Right cardiac atrium (tissue), 5 donors: ENCODE results near the gene LRRC14B. TPM values are rescaled to one million over a fixed set of nuclear protein-coding genes. Genes with fewer than 3 reads are reported as not detected.
"Not testable (repeated sequence)": the region's sequence is repeated elsewhere in the genome, so short reads cannot be mapped to it uniquely, and the experiment has no call there.

ENCODE experiments used
- ATAC-seq, 2 donors: fragments of 200-7000 bp; cut with Tn5 transposase; one replicate each; pipeline versions ENCODE4 v1.8.0 to v1.9.1; 2020; ENCODE audit warnings: moderate library complexity in 2 of 2, mild to moderate bottlenecking in 1 of 2
- DNase-seq, 3 donors: peaks; one replicate each; pipeline ENCODE4 v3.0.0-alpha.2; 2020
- H3K27ac ChIP-seq: one replicate; pipeline ENCODE4 v1.5.1; 2013; ENCODE audit warnings: mild to moderate bottlenecking, low read length, control low read depth, moderate library complexity
- H3K27me3 ChIP-seq: one replicate; pipeline ENCODE4 v1.6.1; 2013; ENCODE audit not compliant: control insufficient read depth, insufficient read depth
- H3K4me1 ChIP-seq: one replicate; pipeline ENCODE4 v1.6.1; 2013; ENCODE audit warnings: low read length; ENCODE audit not compliant: control insufficient read depth, insufficient read depth
- H3K4me3 ChIP-seq: one replicate; pipeline ENCODE4 v1.5.1; 2013; ENCODE audit warnings: low read length, control low read depth
- H3K9me3 ChIP-seq: one replicate; pipeline ENCODE4 v1.6.1; 2013; ENCODE audit warnings: low read length; ENCODE audit not compliant: control insufficient read depth
- WGBS: extraction: QIAGEN DNeasy Blood & Tissue Kit; methylation state at CpG from one replicate; pipeline ENCODE4 v1.1.7; 2013; 5-methylcytosine and 5-hydroxymethylcytosine counted together
- intact Hi-C, 4 donors: fragments of 100-400 bp; cut with DNase I; formaldehyde crosslinking; loops; one replicate each; pipeline versions ENCODE4 v1.11.0 to v1.14.0; 2022 to 2023
- polyA plus RNA-seq: library from polyadenylated mRNA; stranded (reverse); fragments of 200-250 nt; gene quantifications from one replicate; pipeline ENCODE4 v1.2.3, GENCODE V29; 2013
- total RNA-seq, 4 donors: library from RNA; stranded (reverse); fragmentation: NEBNext Ultra II Directional; extraction: Animal tissue kit (Norgen Biotek cat#: 25700); gene quantifications; one replicate each; pipeline ENCODE4 v1.2.1, GENCODE V29; 2021
- donor health status: healthy with polysubstance abuse.
- donor health status: DM: no; HTN: yes; CAD: no.
- donor health status: DM: no; HTN: no; CAD: no.
- donor health status: DM: no; HTN: yes; CAD: no; lungs with severe emphysema.
- donor health status: DM: yes; HTN: yes; CAD: no.

Gene LRRC14B
- total and polyA plus RNA-seq, 5 donors = 6.3 to 51.1 (median 38.1) TPM

DNA sequence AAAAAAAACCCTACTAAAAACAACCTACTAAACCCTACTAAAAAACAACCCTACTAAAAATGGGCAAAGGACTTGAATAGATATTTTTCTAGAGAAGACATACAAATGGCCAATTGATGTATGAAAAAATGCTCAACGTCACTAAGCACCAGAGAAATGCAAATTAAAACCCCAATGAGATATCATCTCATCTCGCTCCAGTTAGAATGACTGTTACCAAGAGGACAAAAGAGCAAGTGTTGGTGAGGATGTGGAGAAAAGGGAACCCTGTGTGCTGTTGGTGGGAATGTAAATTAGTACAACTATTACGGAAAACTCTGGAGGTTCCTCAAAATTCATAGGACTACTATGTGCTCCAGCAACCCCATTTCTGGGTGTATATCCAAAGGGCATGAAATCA, 37.6 kb downstream of the LRRC14B start:
- Histone ChIP-seq H3K27ac (no peak overlapping the region), H3K27me3 (no peaks in the 10 kb centered on the region), H3K4me1 (no peaks in the 10 kb centered on the region), H3K9me3 (no peaks in the 10 kb centered on the region), H3K4me3 (no peak overlapping the region)
- no peak for DNase-seq
- 88% methylated on average over 3 of the region's 3 CpGs for WGBS
- no peak for ATAC-seq
- intact Hi-C loops = no loop called here

DNA sequence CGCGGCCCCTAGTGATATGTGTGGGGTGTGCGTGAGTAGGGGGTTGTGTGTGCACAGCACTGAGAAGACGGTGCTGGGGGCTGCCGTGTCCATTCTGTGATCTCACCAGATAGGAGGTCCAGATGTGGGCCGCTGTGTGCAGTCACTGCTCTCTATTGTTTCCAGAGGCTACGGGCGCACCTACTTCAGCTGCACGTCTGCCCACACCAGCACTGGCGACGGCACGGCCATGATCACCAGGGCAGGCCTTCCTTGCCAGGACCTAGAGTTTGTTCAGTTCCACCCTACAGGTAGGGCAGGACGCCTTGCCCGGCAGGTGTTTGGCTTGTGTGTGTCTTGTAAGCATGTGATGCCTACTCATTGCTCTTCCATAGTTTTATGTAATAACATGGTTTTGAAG, 39.4 kb downstream of the LRRC14B start:
- intact Hi-C loops = no loop called here
- ATAC-seq (peak in 1 of 2 donors; percentile 33), DNase-seq (no peak)
- H3K27ac ChIP-seq = no peak overlapping the region
- H3K27me3 ChIP-seq = no peaks in the 10 kb centered on the region
- no peaks in the 10 kb centered on the region for H3K9me3 ChIP-seq
- WGBS = 95% methylated on average over 14 of the region's 14 CpGs
- H3K4me3 ChIP-seq = no peak overlapping the region
- no peaks in the 10 kb centered on the region for H3K4me1 ChIP-seq

DNA sequence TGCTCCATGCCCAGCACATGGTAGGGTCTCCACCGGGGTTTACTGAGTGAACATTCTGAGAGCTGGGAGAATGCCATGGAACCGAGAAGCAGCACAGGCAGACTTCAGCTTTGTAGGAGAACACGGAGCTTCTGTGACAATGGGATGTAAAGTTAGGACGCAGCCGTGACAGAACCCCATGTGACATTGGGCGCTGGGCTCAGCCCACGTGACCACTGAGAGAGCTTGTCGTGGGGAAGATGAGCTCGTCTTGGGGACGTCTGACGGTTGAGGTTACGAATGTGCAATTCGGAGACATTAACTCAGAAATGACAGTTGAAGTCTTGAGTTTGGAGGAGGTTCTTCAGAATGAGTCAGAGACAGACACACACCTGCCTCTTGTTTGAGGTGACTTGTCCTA, 40.4 kb downstream of the LRRC14B start:
- no peaks in the 10 kb centered on the region for H3K27me3 ChIP-seq
- intact Hi-C loops = no loop called here
- no peak for ATAC-seq
- no peak overlapping the region for H3K27ac ChIP-seq
- no peaks in the 10 kb centered on the region for H3K9me3 ChIP-seq
- no peak for DNase-seq
- no peak overlapping the region for H3K4me3 ChIP-seq
- no peaks in the 10 kb centered on the region for H3K4me1 ChIP-seq
- WGBS = 85% methylated on average over 13 of the region's 13 CpGs

DNA sequence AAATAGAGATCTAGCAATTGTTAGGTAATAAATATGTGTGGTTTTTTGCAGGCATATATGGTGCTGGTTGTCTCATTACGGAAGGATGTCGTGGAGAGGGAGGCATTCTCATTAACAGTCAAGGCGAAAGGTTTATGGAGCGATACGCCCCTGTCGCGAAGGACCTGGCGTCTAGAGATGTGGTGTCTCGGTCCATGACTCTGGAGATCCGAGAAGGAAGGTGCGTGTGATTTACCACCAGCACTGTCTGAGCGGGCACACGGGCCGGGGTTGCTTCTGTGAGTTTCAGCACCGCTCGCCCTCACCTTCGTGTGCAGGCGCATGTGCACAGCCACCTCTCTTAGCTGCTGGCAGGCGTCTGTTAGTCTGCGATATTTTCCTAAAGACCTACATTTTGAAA, 42.1 kb downstream of the LRRC14B start:
- WGBS = 93% methylated on average over 20 of the region's 20 CpGs
- not testable (repeated sequence) for ATAC-seq

DNA sequence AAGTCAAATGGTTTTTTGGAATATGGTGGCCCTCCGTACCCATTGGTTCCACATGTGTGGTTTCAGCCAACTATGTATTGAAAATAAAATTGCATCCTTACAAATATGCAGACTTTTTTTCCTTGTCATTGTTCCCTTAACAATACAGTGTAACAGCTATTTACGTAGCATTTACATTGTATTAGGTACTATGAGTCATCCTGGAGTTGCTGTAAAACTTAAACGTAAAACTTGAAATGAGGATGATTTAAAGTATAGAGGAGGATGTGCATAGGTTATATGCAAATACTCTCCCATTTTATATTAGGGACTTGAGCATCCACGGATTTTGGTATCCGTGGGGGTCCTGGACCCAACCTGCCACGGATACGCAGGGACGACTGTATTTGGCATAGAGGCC, 43.2 kb downstream of the LRRC14B start:
- no peak overlapping the region for H3K27ac ChIP-seq
- no peak for DNase-seq
- intact Hi-C loops = no loop called here
- ATAC-seq = no peak
- H3K9me3 ChIP-seq = no peaks in the 10 kb centered on the region
- no peaks in the 10 kb centered on the region for H3K4me1 ChIP-seq
- WGBS = 92% methylated on average over 8 of the region's 8 CpGs
- no peaks in the 10 kb centered on the region for H3K27me3 ChIP-seq
- H3K4me3 ChIP-seq = no peak overlapping the region

More for the DNA sequence above, 42.1 kb downstream of the LRRC14B start:
- H3K27me3 ChIP-seq, H3K27ac ChIP-seq, intact Hi-C loops, H3K4me3 ChIP-seq, H3K9me3 ChIP-seq, DNase-seq, H3K4me1 ChIP-seq: not testable (repeated sequence)

DNA sequence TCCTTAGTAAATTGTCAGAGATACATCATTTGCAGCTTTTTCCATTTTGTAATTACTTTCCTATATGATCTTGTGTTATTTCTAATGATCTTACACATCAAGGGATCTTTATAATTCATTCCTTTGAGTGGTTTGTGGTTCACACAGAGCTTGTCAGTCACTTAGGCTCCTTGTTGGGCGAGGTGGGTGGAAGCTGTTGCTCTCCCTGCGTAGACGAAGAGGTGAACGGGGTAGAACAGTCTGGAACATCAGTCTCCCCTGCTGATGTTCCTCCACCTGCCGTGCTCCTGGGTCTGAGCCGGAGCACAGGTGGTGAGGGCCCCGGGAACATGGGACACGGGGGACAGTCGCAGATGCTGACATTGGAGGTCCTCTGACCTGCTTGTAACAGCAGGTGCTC, 44.2 kb downstream of the LRRC14B start:
- 96% methylated on average over 7 of the region's 9 CpGs for WGBS
- H3K27me3 ChIP-seq, H3K27ac ChIP-seq, H3K9me3 ChIP-seq, H3K4me1 ChIP-seq, ATAC-seq, DNase-seq, H3K4me3 ChIP-seq, intact Hi-C loops: not testable (repeated sequence)

DNA sequence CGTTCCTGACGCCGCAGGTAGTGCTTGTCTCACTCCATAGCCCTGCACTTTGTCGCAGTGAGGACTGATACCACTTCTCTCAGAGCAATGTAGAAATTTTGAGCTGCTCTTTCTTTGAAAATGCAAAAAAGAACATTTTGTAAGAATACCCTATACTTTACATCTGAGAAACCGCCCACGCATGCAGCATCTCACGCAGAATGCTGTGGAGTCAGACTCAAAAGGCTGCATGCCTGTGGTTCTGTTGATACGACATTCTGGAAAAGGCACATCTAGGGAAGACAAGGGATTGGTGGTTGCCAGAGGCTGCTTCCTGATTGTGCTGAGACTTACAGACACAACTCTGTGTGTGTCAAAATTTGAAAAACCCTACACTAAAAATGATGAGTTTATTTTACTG, 46.6 kb downstream of the LRRC14B start:
- H3K4me3 ChIP-seq, H3K4me1 ChIP-seq, H3K27me3 ChIP-seq, H3K9me3 ChIP-seq, ATAC-seq, intact Hi-C loops, DNase-seq, H3K27ac ChIP-seq: not testable (repeated sequence)
- 96% methylated on average over 8 of the region's 8 CpGs for WGBS

DNA sequence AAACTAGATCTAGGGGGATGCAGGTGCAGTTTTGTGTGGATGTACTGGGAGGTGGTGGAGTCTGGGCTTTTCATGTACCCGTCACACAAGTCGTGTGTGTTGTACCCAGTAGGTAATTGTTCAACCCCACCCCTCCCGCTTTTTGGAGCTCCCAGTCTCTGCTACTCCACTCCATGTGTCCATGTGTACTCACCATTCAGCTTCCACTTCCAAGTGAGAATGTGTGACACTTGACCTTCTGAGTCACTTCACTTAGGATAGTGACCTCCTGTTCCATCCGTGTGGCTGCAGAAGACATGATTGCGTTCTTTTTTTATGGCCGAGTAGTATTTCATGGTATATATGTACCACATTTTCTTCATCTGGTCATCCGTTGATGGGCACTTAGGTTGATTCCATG, 49.3 kb downstream of the LRRC14B start:
- intact Hi-C loops, H3K27me3 ChIP-seq, H3K9me3 ChIP-seq, H3K4me3 ChIP-seq, DNase-seq, H3K27ac ChIP-seq, H3K4me1 ChIP-seq: not testable (repeated sequence)
- ATAC-seq = peak in 1 of 2 donors; percentile 43
- WGBS = 87% methylated on average over 7 of the region's 7 CpGs

DNA sequence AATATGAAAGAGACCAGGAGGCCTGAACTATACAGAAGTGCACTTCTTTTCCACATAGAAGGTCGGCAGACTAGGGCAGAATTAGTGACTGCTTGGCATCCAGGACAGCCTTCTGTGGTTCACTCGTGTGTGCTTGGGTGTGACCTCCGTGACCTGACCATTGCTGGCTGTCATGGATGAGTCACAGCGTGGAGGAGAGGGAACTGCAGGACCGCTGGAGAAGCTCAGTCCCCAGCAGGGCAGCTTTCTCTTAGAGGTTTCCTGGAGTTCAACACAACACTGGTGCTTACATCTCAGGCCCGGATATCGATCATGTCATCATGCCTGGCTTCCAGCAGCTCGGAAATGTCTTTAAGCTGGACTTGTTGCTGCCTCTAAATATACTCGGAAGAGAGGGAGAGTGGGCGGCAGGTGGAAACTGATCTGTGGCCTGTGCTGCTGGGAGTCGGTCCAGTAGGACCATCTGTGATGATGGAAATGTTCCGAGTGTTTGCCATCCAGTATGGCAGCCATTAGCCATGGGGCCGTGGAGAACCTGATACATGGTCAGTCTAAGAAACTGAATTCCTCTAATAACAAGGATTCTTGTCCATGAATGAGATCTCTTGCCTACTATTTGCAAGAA, 49.9 kb downstream of the LRRC14B start:
- H3K4me3 ChIP-seq, H3K27me3 ChIP-seq, DNase-seq, H3K4me1 ChIP-seq, H3K27ac ChIP-seq, intact Hi-C loops, H3K9me3 ChIP-seq: not testable (repeated sequence)
- peak in 1 of 2 donors; percentile 28 for ATAC-seq
- WGBS = 93% methylated on average over 13 of the region's 13 CpGs

DNA sequence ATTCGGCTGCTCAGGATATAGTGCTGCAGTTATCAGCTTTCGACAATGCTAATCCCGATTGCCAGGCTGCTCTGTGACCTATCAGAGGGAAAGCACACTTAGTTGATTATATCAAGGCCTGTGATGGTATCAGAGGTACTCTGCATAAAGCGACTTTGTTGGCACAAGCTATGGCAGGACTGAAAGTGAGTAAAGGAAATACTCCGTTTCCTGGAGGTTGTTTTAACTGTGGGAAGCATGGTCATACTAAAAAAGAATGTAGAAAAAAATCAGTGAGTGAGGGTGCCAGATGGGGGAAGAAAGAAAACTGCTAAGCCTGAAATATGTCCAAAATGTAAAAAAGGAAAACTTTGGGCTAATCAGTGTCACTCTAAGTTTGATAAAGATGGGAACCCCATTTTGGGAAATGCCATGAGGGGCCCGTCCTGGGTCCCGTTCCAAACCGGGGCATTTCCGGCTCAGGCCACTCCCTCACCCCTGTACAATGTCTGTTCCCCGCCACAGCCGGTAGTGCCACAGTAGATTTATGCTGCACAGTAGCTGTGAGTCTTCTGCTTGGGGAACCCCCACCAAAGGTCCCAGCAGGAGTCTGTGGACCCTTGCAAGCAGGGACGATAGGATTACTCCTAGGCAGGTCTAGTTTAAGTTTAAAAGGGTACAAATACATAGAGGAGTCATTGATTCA, 52.5 kb downstream of the LRRC14B start:
- H3K27me3 ChIP-seq, intact Hi-C loops, H3K27ac ChIP-seq, H3K9me3 ChIP-seq, DNase-seq, ATAC-seq, H3K4me1 ChIP-seq, H3K4me3 ChIP-seq: not testable (repeated sequence)
- WGBS = 75% methylated on average over 12 of the region's 12 CpGs

DNA sequence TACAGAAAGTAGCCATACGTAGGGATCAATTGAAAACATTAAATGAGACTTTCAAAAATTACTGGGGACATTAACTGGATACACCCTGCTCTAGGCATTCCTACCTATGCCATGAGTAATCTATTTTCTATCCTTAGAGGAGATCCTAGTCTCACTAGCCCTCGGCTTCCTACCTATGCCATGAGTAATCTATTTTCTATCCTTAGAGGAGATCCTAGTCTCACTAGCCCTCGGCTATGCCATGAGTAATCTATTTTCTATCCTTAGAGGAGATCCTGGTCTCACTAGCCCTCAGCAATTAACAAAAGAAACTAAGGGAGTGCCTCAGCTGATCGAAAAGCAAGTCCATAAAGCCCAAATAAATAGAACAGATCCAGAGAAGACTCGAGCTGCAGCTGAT, 54.4 kb downstream of the LRRC14B start:
- H3K27me3 ChIP-seq, H3K4me3 ChIP-seq, intact Hi-C loops, ATAC-seq, H3K4me1 ChIP-seq, H3K27ac ChIP-seq, H3K9me3 ChIP-seq, DNase-seq: not testable (repeated sequence)
- 96% methylated on average over 5 of the region's 5 CpGs for WGBS
